SK-N-SH (cell line): ENCODE measurements around the gene AGAP2.

Source experiments
- CTCF ChIP-seq: fragments of 200-600 bp; sonication (generic); IDR thresholded peaks from 2 replicates; pipeline ENCODE4 v1.6.1; 2017; ENCODE audit warnings: antibody characterized with exemption, mild to moderate bottlenecking, moderate library complexity
- ELF1 ChIP-seq: IDR thresholded peaks from 2 replicates; pipeline ENCODE4 v1.4.0; 2012
- IRF3 ChIP-seq: fragments of 150-350 bp; IDR thresholded peaks from 2 replicates; pipeline ENCODE4 v1.6.1; 2016; ENCODE audit warnings: mild to moderate bottlenecking, low read depth, low read length
- MAX ChIP-seq: IDR thresholded peaks from 2 replicates; pipeline ENCODE4 v1.4.0; 2012; ENCODE audit warnings: low read depth
- NRF1 ChIP-seq: IDR thresholded peaks from 2 replicates; pipeline ENCODE4 v1.6.1; 2012; ENCODE audit warnings: low read depth, mild to moderate bottlenecking, low read length
- REST ChIP-seq: IDR thresholded peaks from 2 replicates; pipeline ENCODE4 v1.6.1; 2012; ENCODE audit warnings: mild to moderate bottlenecking, low read depth, low read length, moderate library complexity
- RXRA ChIP-seq: IDR thresholded peaks from 2 replicates; pipeline ENCODE4 v1.4.0; 2012; ENCODE audit warnings: low read depth, mild to moderate bottlenecking, borderline replicate concordance
- SMC3 ChIP-seq: IDR thresholded peaks from 2 replicates; pipeline ENCODE4 v1.6.1; 2012; ENCODE audit warnings: low read depth, low read length, improper control_type of control experiment
- TAF1 ChIP-seq: IDR thresholded peaks from 2 replicates; pipeline ENCODE4 v1.6.1; 2012; ENCODE audit warnings: low read depth, mild to moderate bottlenecking, low read length, moderate library complexity, borderline replicate concordance
- YY1 ChIP-seq: IDR thresholded peaks from 2 replicates; pipeline ENCODE4 v1.4.0; 2012; ENCODE audit warnings: low read depth, mild to moderate bottlenecking
- ZBTB33 ChIP-seq: IDR thresholded peaks from 2 replicates; pipeline ENCODE4 v1.4.0; 2012; ENCODE audit warnings: low read depth, borderline replicate concordance

GRCh38 chr12:57700317-57700716, 38.2 kb downstream of the AGAP2 start:
- TF ChIP-seq RXRA (no peak), ELF1 (no peak), CTCF (no peak), SMC3 (no peak), TAF1 (no peak), MAX (no peak), REST (no peak), ZBTB33 (no peak), NRF1 (no peak), IRF3 (no peak), YY1 (no peak)
